ENCODE results near the gene GNAQ.

- TF ChIP-seq CTCF (conservative IDR thresholded peaks at IDR 0.05 in 1 of 2, IDR thresholded peaks at IDR 0.05 in 1 of 2; ENCODE audit: low read depth in 1 of 2, low read length in 2 of 2) (no peak), EZH2 (IDR thresholded peaks at IDR 0.05; ENCODE audit: low read length, missing control alignments) (no peak)
Measured at GRCh38 chr9:78003730-78004129, 27.9 kb downstream of the GNAQ start.

Measured in fibroblast of lung (primary cell).